OCI-LY7 (cell line): ENCODE measurements around the gene KBTBD12. TPM values are rescaled to one million over a fixed set of nuclear protein-coding genes. Genes with fewer than 3 reads are reported as not detected.

ENCODE experiments used
- BruUV-seq: library from RNA; stranded (reverse); fragments of 400-500 nt; replicated peaks from 2 replicates; lab custom pipeline; 2021; lab: Mats Ljungman, UMichigan
- CTCF ChIA-PET: fragments of 300-600 bp; sonication (Branson Sonifier 250); formaldehyde crosslinking; loops from one replicate; lab custom pipeline; 2022; ENCODE audit warnings: antibody characterized with exemption; ENCODE audit not compliant: unreplicated experiment; lab: Charles Lee
- POLR2A ChIA-PET: fragments of 300-600 bp; sonication (Branson Sonifier 250); formaldehyde crosslinking; loops from one replicate; lab custom pipeline; 2022; ENCODE audit warnings: antibody characterized with exemption; lab: Charles Lee
- DNase-seq: peaks from one replicate; pipeline ENCODE4 v3.0.0-alpha.2; 2015; ENCODE audit warnings: low spot score
- H2AFZ ChIP-seq: fragments of 200-600 bp; sonication (generic), shearing (Covaris generic); 2 replicates; pipeline ENCODE4 v1.6.1; 2014; ENCODE audit warnings: mild to moderate bottlenecking, antibody characterized with exemption, low read length, moderate library complexity
- H3K27ac ChIP-seq: fragments of 200-600 bp; sonication (generic); 2 replicates; pipeline ENCODE4 v1.5.1; 2014; ENCODE audit warnings: mixed run types, low read depth, mild to moderate bottlenecking, moderate library complexity, low read length, inconsistent platforms; ENCODE audit not compliant: poor library complexity, severe bottlenecking
- H3K36me3 ChIP-seq: fragments of 200-600 bp; sonication (generic); 2 replicates; pipeline ENCODE4 v1.6.1; 2014; ENCODE audit warnings: mild to moderate bottlenecking, antibody characterized with exemption, low read length, moderate library complexity, mixed read lengths; ENCODE audit not compliant: insufficient read depth
- H3K4me1 ChIP-seq: fragments of 200-600 bp; sonication (generic); 2 replicates; pipeline ENCODE4 v1.5.1; 2014; ENCODE audit warnings: mild to moderate bottlenecking, low read length; ENCODE audit not compliant: insufficient read depth, poor library complexity, severe bottlenecking
- H3K4me2 ChIP-seq: fragments of 200-600 bp; sonication (generic); 2 replicates; pipeline ENCODE4 v1.6.1; 2014; ENCODE audit warnings: mild to moderate bottlenecking, low read length
- H3K4me3 ChIP-seq: fragments of 200-600 bp; sonication (generic); 2 replicates; pipeline ENCODE4 v1.5.1; 2014; ENCODE audit warnings: mild to moderate bottlenecking, low read depth, low read length; ENCODE audit not compliant: poor library complexity, severe bottlenecking
- H3K79me2 ChIP-seq: fragments of 200-600 bp; sonication (generic); 2 replicates; pipeline ENCODE4 v1.6.1; 2016; ENCODE audit warnings: low read depth, mild to moderate bottlenecking, low read length, moderate library complexity, mixed read lengths; ENCODE audit not compliant: insufficient read depth
- H3K9me2 ChIP-seq: fragments of 200-600 bp; sonication (generic); 2 replicates; pipeline ENCODE4 v1.6.1; 2016; ENCODE audit warnings: mild to moderate bottlenecking, low read length, mixed read lengths; ENCODE audit not compliant: insufficient read depth
- H3K9me3 ChIP-seq: fragments of 200-600 bp; sonication (generic); 2 replicates; pipeline ENCODE4 v1.6.1; 2014; ENCODE audit warnings: mild to moderate bottlenecking, mixed run types, low read length, mixed read lengths
- H4K20me1 ChIP-seq: fragments of 200-600 bp; sonication (generic); 2 replicates; pipeline ENCODE4 v1.6.1; 2014; ENCODE audit warnings: mild to moderate bottlenecking, antibody characterized with exemption, low read length, moderate library complexity, mixed read lengths; ENCODE audit not compliant: insufficient read depth
- CTCF ChIP-seq: fragments of 200-600 bp; sonication (generic); conservative IDR thresholded peaks from 2 replicates; pipeline ENCODE4 v1.5.1; 2014; ENCODE audit warnings: mild to moderate bottlenecking, antibody characterized with exemption, low read length, moderate library complexity, mixed read lengths
- EZH2phosphoT487 ChIP-seq: fragments of 200-600 bp; sonication (generic); IDR thresholded peaks from 2 replicates; pipeline ENCODE4 v1.6.1; 2018; ENCODE audit warnings: low read depth, borderline replicate concordance, mild to moderate bottlenecking, mixed run types, antibody characterized with exemption, low read length, moderate library complexity, mixed read lengths
- intact Hi-C: fragments of 100-400 bp; cut with micrococcal nuclease; formaldehyde crosslinking; loops from one replicate; pipeline ENCODE4 v1.10.0; 2022; ENCODE audit not compliant: unreplicated experiment
- total RNA-seq, 2 experiments: library from RNA; depleted of rRNA in 1 of 2; stranded (reverse); fragments of >200 nt in 1 of 2; shearing (Covaris generic) in 1 of 2; gene quantifications; 2 replicates each; pipeline ENCODE4 v1.2.3, GENCODE V29; 2014 to 2022

The KBTBD12 gene
- total RNA-seq, 2 experiments from 2014 or later, result not detected

GRCh38 chr3:127886956-127887231 is 28.1 kb upstream of the KBTBD12 start:
- Histone ChIP-seq H3K4me1 (no peaks in the 10 kb centered on the region), H3K79me2 (no peaks in the 10 kb centered on the region), H3K9me3 (no peaks in the 10 kb centered on the region), H3K4me3 (no peak overlapping the region), H3K4me2 (no peak overlapping the region), H3K27ac (no peak overlapping the region), H3K9me2 (no peaks in the 10 kb centered on the region), H3K36me3 (no peaks in the 10 kb centered on the region), H2AFZ (no peak overlapping the region), H4K20me1 (no peaks in the 10 kb centered on the region)
- intact Hi-C loops, result no loop called here
- ChIA-PET POLR2A (no interaction called here), CTCF (no interaction called here)
- TF ChIP-seq EZH2phosphoT487 (no peak), CTCF (no peak)
- no TSS peak for BruUV-seq
- no peak for DNase-seq

- no peak for DNase-seq
Observed at GRCh38 chr3:127887321-127887720, 27.7 kb upstream of the KBTBD12 start.

GRCh38 chr3:127888156-127888555 is 26.9 kb upstream of the KBTBD12 start:
- TF ChIP-seq EZH2phosphoT487 (no peak), CTCF (no peak)
- BruUV-seq, result no TSS peak
- H3K79me2 ChIP-seq, result no peaks in the 10 kb centered on the region
- H2AFZ ChIP-seq, result no peak overlapping the region
- POLR2A ChIA-PET, result no interaction called here
- no peaks in the 10 kb centered on the region for H3K36me3 ChIP-seq
- H3K4me3 ChIP-seq, result no peak overlapping the region
- no peaks in the 10 kb centered on the region for H4K20me1 ChIP-seq
- no peaks in the 10 kb centered on the region for H3K4me1 ChIP-seq
- no peaks in the 10 kb centered on the region for H3K9me3 ChIP-seq
- H3K27ac ChIP-seq, result no peak overlapping the region
- no peak overlapping the region for H3K4me2 ChIP-seq
- CTCF ChIA-PET, result interaction anchor here (0.6 kb wide), 2 partner anchors 52 to 97 kb away, joined by 3 read pairs; no protein-coding TSS in a partner anchor
- intact Hi-C loops, result no loop called here
- H3K9me2 ChIP-seq, result no peaks in the 10 kb centered on the region
- DNase-seq, result no peak

More at GRCh38 chr3:127887321-127887720, 27.7 kb upstream of the KBTBD12 start:
- Histone ChIP-seq H3K27ac (no peak overlapping the region), H3K4me3 (no peak overlapping the region), H3K9me3 (no peaks in the 10 kb centered on the region), H3K79me2 (no peaks in the 10 kb centered on the region), H2AFZ (no peak overlapping the region), H3K4me2 (no peak overlapping the region), H4K20me1 (no peaks in the 10 kb centered on the region), H3K4me1 (no peaks in the 10 kb centered on the region), H3K9me2 (no peaks in the 10 kb centered on the region), H3K36me3 (no peaks in the 10 kb centered on the region)
- no peak for TF ChIP-seq EZH2phosphoT487
- no peak for TF ChIP-seq CTCF
- intact Hi-C loops, result no loop called here
- ChIA-PET POLR2A (no interaction called here), CTCF (no interaction called here)
- BruUV-seq, result no TSS peak
